ENCODE data around the gene ZNF821. TPM values are rescaled to one million over a fixed set of nuclear protein-coding genes. Genes with fewer than 3 reads are reported as not detected.

The ZNF821 gene
- total and polyA plus RNA-seq, 2 of the 8 experiments (the other 6 are each of a cell fraction or from before 2014, with no cell fraction given): 9.5 to 14.1 TPM

GRCh38 chr16:71845639-71846430 lies 38.1 kb downstream of the ZNF821 start, which contains the start of gene ATXN1L (continued):
- TF ChIP-seq CHD7 (IDR thresholded peaks at IDR 0.05; ENCODE audit: insufficient replicate concordance, low read length): no peak
- no peak for TF ChIP-seq GABPA (IDR thresholded peaks at IDR 0.05; ENCODE audit: borderline replicate concordance, insufficient read depth, low read length)
- no peak for TF ChIP-seq EGR1 (IDR thresholded peaks at IDR 0.05; ENCODE audit: borderline replicate concordance, low read depth, low read length)
- no peak for TF ChIP-seq JUND (IDR thresholded peaks at IDR 0.05; ENCODE audit: low read length)
- TF ChIP-seq TEAD4 (IDR thresholded peaks at IDR 0.05; ENCODE audit: low read depth, low read length): no peak
- peak; percentile 99 for TF ChIP-seq PHF8 (conservative IDR thresholded peaks at IDR 0.05; ENCODE audit: low read depth, low read length)
- peak; percentile 75; the same call in 1 of the 2 replicates for TF ChIP-seq YY1 (IDR thresholded peaks at IDR 0.05; ENCODE audit: low read depth, low read length)
- TF ChIP-seq BACH1 (IDR thresholded peaks at IDR 0.05; ENCODE audit: low read length): no peak
